Astrocyte (in vitro differentiated cells and primary cell): ENCODE data around the gene CIBAR2. TPM values are rescaled to one million over a fixed set of nuclear protein-coding genes. Genes with fewer than 3 reads are reported as not detected.
"Not testable (repeated sequence)": the region's sequence is repeated elsewhere in the genome, so short reads cannot be mapped to it uniquely, and the experiment has no call there.

ENCODE experiments used
- DNase-seq: peaks from one replicate; pipeline ENCODE4 v3.0.0-alpha.2; 2010; ENCODE audit warnings: low read depth
- FAIRE-seq: peaks from 2 replicates; lab custom pipeline; 2011; peaks lifted over from hg19 to GRCh38; lab: Jason Lieb, UNC
- H2AFZ ChIP-seq: 2 replicates; pipeline ENCODE4 v1.6.0; 2012; ENCODE audit warnings: low read depth, low read length, inconsistent platforms
- H3K27ac ChIP-seq: 2 replicates; pipeline ENCODE4 v1.5.1; 2011; ENCODE audit warnings: low read depth, low read length, inconsistent platforms
- H3K27me3 ChIP-seq: 2 replicates; pipeline ENCODE4 v1.6.0; 2011; ENCODE audit warnings: low read length, inconsistent platforms; ENCODE audit not compliant: insufficient read depth
- H3K36me3 ChIP-seq: 2 replicates; pipeline ENCODE4 v1.5.1; 2011; ENCODE audit warnings: low read length, inconsistent platforms; ENCODE audit not compliant: insufficient read depth
- H3K4me1 ChIP-seq: 2 replicates; pipeline ENCODE4 v1.5.1; 2011; ENCODE audit warnings: low read length, inconsistent platforms; ENCODE audit not compliant: insufficient read depth
- H3K4me2 ChIP-seq: 2 replicates; pipeline ENCODE4 v1.6.0; 2012; ENCODE audit warnings: low read length, inconsistent platforms
- H3K4me3 ChIP-seq: 2 replicates; pipeline ENCODE4 v1.5.1; 2011; ENCODE audit warnings: low read depth, mild to moderate bottlenecking, low read length, inconsistent platforms; ENCODE audit not compliant: insufficient read depth
- H3K79me2 ChIP-seq: 2 replicates; pipeline ENCODE4 v1.6.0; 2012; ENCODE audit warnings: mild to moderate bottlenecking, low read length, inconsistent platforms; ENCODE audit not compliant: insufficient read depth
- H3K9ac ChIP-seq: 2 replicates; pipeline ENCODE4 v1.6.0; 2012; ENCODE audit warnings: mild to moderate bottlenecking, low read length, inconsistent platforms
- H3K9me3 ChIP-seq: 2 replicates; pipeline ENCODE4 v1.5.1; 2012; ENCODE audit warnings: low read depth, mild to moderate bottlenecking, low read length, inconsistent platforms; ENCODE audit not compliant: insufficient read depth
- H4K20me1 ChIP-seq: 2 replicates; pipeline ENCODE4 v1.6.0; 2012; ENCODE audit warnings: low read length, inconsistent platforms; ENCODE audit not compliant: insufficient read depth
- H3K27ac Mint-ChIP-seq: one replicate; pipeline ENCODE4 v1.8.0; 2021; ENCODE audit warnings: mild to moderate bottlenecking, mixed read lengths; ENCODE audit not compliant: unreplicated experiment
- H3K27me3 Mint-ChIP-seq: one replicate; pipeline ENCODE4 v1.8.0; 2021; ENCODE audit warnings: low read depth, mixed read lengths; ENCODE audit not compliant: unreplicated experiment
- H3K36me3 Mint-ChIP-seq: one replicate; pipeline ENCODE4 v1.8.0; 2021; ENCODE audit warnings: low read depth, mixed read lengths; ENCODE audit not compliant: unreplicated experiment
- H3K4me1 Mint-ChIP-seq: one replicate; pipeline ENCODE4 v1.8.0; 2021; ENCODE audit warnings: low read depth, mixed read lengths; ENCODE audit not compliant: unreplicated experiment
- H3K4me3 Mint-ChIP-seq: one replicate; pipeline ENCODE4 v1.8.0; 2021; ENCODE audit warnings: mild to moderate bottlenecking, moderate library complexity, mixed read lengths; ENCODE audit not compliant: unreplicated experiment
- H3K9me3 Mint-ChIP-seq: one replicate; pipeline ENCODE4 v1.8.0; 2021; ENCODE audit warnings: mild to moderate bottlenecking, mixed read lengths; ENCODE audit not compliant: unreplicated experiment
- EZH2 ChIP-seq: IDR thresholded peaks from 2 replicates; pipeline ENCODE4 v1.6.1; 2012; ENCODE audit warnings: mild to moderate bottlenecking, low read length, inconsistent platforms; ENCODE audit not compliant: insufficient read depth
- total RNA-seq: library from RNA; stranded (reverse); gene quantifications from 2 replicates; pipeline ENCODE4 v1.2.1, GENCODE V29; 2021
- TF ChIP-seq, protein P1 (sequence below): IDR thresholded peaks from 2 replicates; pipeline ENCODE4 v1.5.1; 2011; ENCODE audit warnings: low read depth, mild to moderate bottlenecking, inconsistent platforms, low read length, moderate library complexity; ENCODE audit not compliant: insufficient read depth

CIBAR2 gene
- total RNA-seq, 1 donor from 2014 or later: not detected

DNA sequence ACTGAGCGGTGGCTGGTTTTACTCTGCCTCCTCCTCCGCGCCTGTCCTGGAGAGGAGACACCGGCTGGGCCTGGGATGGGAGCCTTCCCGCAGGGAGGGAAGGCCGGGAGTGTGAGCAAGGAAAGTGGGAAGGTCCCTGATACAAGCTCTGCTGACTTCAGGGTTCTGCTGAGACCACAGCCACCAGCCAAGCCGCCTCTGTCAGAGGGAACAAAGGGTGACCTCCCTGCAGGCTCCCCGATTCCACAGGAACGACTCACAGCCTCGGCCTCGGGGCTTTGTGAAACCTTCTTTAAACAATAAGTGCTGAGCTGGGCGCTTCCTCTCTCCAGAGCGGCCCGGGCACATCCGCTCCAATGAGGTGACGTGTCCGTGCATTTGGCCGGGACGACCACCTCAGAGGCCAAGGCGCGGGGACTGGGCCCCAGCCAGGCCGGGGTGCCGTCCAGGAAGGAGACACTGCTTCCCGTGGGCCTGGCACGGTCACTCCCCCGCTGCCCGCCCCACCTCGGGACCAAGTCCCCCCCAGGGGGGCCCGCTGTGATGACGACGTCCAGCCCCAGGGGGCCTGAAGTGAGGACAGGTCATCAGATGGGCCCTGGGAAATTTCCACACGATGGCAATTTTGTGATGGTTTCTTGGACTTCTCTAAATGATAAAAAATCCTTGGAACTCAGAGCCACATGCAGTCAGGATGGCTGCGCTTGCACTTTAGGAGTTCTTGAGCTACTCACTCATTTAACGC, 11.8 kb upstream of the CIBAR2 start:
- Histone ChIP-seq H2AFZ (peak overlapping the region; percentile 79), H3K4me3 (no peak overlapping the region), H3K36me3 (no peaks in the 10 kb centered on the region), H3K9ac (peak overlapping the region; percentile 78), H3K9me3 (no peaks in the 10 kb centered on the region), H4K20me1 (no peaks in the 10 kb centered on the region), H3K4me2 (peak overlapping the region; percentile 76), H3K27ac (peak overlapping the region; percentile 87), H3K27me3 (no peaks in the 10 kb centered on the region), H3K4me1 (peaks cover 34% of the 10 kb centered on the region), H3K79me2 (no peaks in the 10 kb centered on the region)
- no peak overlapping the region for H3K4me3 Mint-ChIP-seq
- peaks cover 4% of the 10 kb centered on the region for H3K27me3 Mint-ChIP-seq
- H3K4me1 Mint-ChIP-seq: peaks cover 6% of the 10 kb centered on the region
- peak overlapping the region; percentile 83 for H3K27ac Mint-ChIP-seq
- DNase-seq (peak; percentile 85), FAIRE-seq (no peak)
- H3K9me3 Mint-ChIP-seq: peaks cover 5% of the 10 kb centered on the region
- TF ChIP-seq, protein P1, sequence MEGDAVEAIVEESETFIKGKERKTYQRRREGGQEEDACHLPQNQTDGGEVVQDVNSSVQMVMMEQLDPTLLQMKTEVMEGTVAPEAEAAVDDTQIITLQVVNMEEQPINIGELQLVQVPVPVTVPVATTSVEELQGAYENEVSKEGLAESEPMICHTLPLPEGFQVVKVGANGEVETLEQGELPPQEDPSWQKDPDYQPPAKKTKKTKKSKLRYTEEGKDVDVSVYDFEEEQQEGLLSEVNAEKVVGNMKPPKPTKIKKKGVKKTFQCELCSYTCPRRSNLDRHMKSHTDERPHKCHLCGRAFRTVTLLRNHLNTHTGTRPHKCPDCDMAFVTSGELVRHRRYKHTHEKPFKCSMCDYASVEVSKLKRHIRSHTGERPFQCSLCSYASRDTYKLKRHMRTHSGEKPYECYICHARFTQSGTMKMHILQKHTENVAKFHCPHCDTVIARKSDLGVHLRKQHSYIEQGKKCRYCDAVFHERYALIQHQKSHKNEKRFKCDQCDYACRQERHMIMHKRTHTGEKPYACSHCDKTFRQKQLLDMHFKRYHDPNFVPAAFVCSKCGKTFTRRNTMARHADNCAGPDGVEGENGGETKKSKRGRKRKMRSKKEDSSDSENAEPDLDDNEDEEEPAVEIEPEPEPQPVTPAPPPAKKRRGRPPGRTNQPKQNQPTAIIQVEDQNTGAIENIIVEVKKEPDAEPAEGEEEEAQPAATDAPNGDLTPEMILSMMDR: no peak
- no peak for TF ChIP-seq EZH2
- H3K36me3 Mint-ChIP-seq: no peaks in the 10 kb centered on the region

DNA sequence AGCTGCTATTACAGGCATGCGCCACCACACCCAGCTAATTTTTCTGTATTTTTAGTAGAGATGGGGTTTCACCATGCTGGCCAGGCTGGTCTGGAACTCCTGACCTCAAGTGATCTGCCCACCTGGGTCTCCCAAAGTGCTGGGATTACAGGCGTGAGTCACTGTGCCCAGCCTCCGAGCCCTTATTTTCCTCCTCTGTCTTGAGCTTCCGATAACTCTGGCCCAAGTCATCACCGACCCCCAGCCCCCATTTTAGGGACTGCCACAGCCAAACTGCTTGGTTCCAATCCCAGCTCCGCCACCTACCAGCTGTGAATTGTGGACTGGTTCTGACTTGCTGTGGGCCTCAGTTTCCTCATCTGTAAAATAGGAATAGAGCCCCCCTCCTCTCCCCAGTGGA, 11.2 kb upstream of the CIBAR2 start:
- Histone ChIP-seq H2AFZ (peak overlapping the region; percentile 79), H3K9ac (peak overlapping the region; percentile 78), H3K4me2 (peak overlapping the region; percentile 76), H3K27ac (peak overlapping the region; percentile 87), H3K4me1 (peaks cover 34% of the 10 kb centered on the region)
- H3K9me3 Mint-ChIP-seq, H3K36me3 ChIP-seq, H3K4me1 Mint-ChIP-seq, H3K27me3 Mint-ChIP-seq, H3K4me3 Mint-ChIP-seq, DNase-seq, H3K9me3 ChIP-seq, FAIRE-seq, H4K20me1 ChIP-seq, H3K4me3 ChIP-seq, H3K27me3 ChIP-seq, H3K36me3 Mint-ChIP-seq, H3K79me2 ChIP-seq: not testable (repeated sequence)
- H3K27ac Mint-ChIP-seq: peak overlapping the region; percentile 83

DNA sequence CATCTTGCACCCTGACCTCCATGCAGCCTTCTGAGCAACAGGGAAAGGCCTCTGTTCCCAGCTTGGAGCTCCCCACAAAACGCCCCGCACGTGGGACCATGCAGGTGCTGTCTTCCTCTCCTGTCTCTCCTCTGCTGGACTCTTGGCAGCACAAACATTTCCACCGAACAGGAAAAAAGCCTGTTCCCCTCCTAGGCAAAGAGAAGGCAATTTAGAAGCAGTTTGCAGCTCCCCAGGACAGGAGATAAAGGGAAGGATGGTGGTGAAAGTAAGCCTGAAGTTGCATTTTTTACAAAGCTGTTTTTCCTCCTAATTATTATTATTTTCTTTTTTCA, 7.7 kb upstream of the CIBAR2 start:
- H3K27me3 ChIP-seq: no peaks in the 10 kb centered on the region
- H3K36me3 ChIP-seq: no peaks in the 10 kb centered on the region
- Mint-ChIP-seq H3K27me3 (peaks cover 11% of the 10 kb centered on the region), H3K9me3 (peaks cover 3% of the 10 kb centered on the region), H3K4me1 (peaks cover 4% of the 10 kb centered on the region), H3K36me3 (peaks cover under 1% of the 10 kb centered on the region), H3K27ac (no peak overlapping the region), H3K4me3 (no peak overlapping the region)
- DNase-seq (no peak), FAIRE-seq (no peak)
- H3K27ac ChIP-seq: no peak overlapping the region
- peaks cover 17% of the 10 kb centered on the region for H3K4me1 ChIP-seq
- no peak overlapping the region for H3K9ac ChIP-seq
- no peaks in the 10 kb centered on the region for H4K20me1 ChIP-seq
- H3K4me2 ChIP-seq: no peak overlapping the region
- H3K79me2 ChIP-seq: no peaks in the 10 kb centered on the region
- no peak overlapping the region for H3K4me3 ChIP-seq
- TF ChIP-seq, protein P1: no peak
- TF ChIP-seq EZH2: no peak
- no peaks in the 10 kb centered on the region for H3K9me3 ChIP-seq
- no peak overlapping the region for H2AFZ ChIP-seq
